ENCODE measurements around the gene PDE4D. TPM values are rescaled to one million over a fixed set of nuclear protein-coding genes. Genes with fewer than 3 reads are reported as not detected.
A peak's percentile ranks its signal among the peaks of the same experiment; 100 is the strongest.
"Not testable (repeated sequence)": the region's sequence is repeated elsewhere in the genome, so short reads cannot be mapped to it uniquely, and the experiment has no call there.

Gene PDE4D
- polyA plus RNA-seq, 1 donor (not counting 4 experiments of a cell fraction or from before 2014, with no cell fraction given), result 3.6 TPM

GRCh38 chr5:59764361-59764760, 129.2 kb downstream of the PDE4D start:
- Histone ChIP-seq H3K79me2 (ENCODE audit: control insufficient read depth, insufficient read depth, low read length) (peaks cover 26% of the 10 kb centered on the region), H3K4me2 (ENCODE audit: control insufficient read depth, extremely low read depth, insufficient read depth, low read depth, low read length) (no peak overlapping the region), H3K36me3 (ENCODE audit: control insufficient read depth in 2 of 2, extremely low read depth in 1 of 2, insufficient read depth in 2 of 2, low read length in 2 of 2) (no peaks in the 10 kb centered on the region), H3K9me1 (ENCODE audit: control insufficient read depth, extremely low read depth, insufficient read depth, low read length) (no peaks in the 10 kb centered on the region), H3K27ac (ENCODE audit: control insufficient read depth, insufficient read depth, low read length) (no peak overlapping the region), H3K4me3 (ENCODE audit: control insufficient read depth in 2 of 3, extremely low read depth in 1 of 3, insufficient read depth in 2 of 3, low read depth in 1 of 3, low read length in 3 of 3) (no peak overlapping the region), H3K9ac (ENCODE audit: control insufficient read depth, extremely low read depth, insufficient read depth, low read length) (no peak overlapping the region), H3K4me1 (ENCODE audit: control insufficient read depth, extremely low read depth, insufficient read depth, low read length) (peaks cover 45% of the 10 kb centered on the region), H4K20me1 (ENCODE audit: control insufficient read depth, extremely low read depth, insufficient read depth, low read length) (no peaks in the 10 kb centered on the region), H2AFZ (ENCODE audit: control insufficient read depth, low read length) (no peak overlapping the region), H3K9me3 (ENCODE audit: control insufficient read depth, low read depth, low read length) (no peaks in the 10 kb centered on the region), H3K27me3 (ENCODE audit: control insufficient read depth, extremely low read depth, insufficient read depth, low read length) (no peaks in the 10 kb centered on the region)
- no peak for FAIRE-seq
- dilution Hi-C loops (cut with MboI; ENCODE audit: extremely low pct_ligation_motif_present, low sequenced_read_pairs), result no loop called here
- TF ChIP-seq CTCF (optimal IDR thresholded peaks at IDR 0.05 in 1 of 3, IDR thresholded peaks at IDR 0.05 in 1 of 3, conservative IDR thresholded peaks at IDR 0.05 in 1 of 3; ENCODE audit: extremely low read depth in 1 of 3, insufficient read depth in 2 of 3, low read length in 3 of 3), result no peak
- no peak for TF ChIP-seq EZH2 (IDR thresholded peaks at IDR 0.05; ENCODE audit: low read length)
- DNase-seq (ENCODE audit: low read depth, low spot score), result no peak

GRCh38 chr5:59763541-59763940, 130.0 kb downstream of the PDE4D start:
- no peak overlapping the region for H3K9ac ChIP-seq (ENCODE audit: control insufficient read depth, extremely low read depth, insufficient read depth, low read length)
- FAIRE-seq, result peak; percentile 34
- TF ChIP-seq CTCF (optimal IDR thresholded peaks at IDR 0.05 in 1 of 3, IDR thresholded peaks at IDR 0.05 in 1 of 3, conservative IDR thresholded peaks at IDR 0.05 in 1 of 3; ENCODE audit: extremely low read depth in 1 of 3, insufficient read depth in 2 of 3, low read length in 3 of 3) (no peak), EZH2 (IDR thresholded peaks at IDR 0.05; ENCODE audit: low read length) (no peak)
- H3K4me1 ChIP-seq (ENCODE audit: control insufficient read depth, extremely low read depth, insufficient read depth, low read length), result peaks cover 52% of the 10 kb centered on the region
- H3K9me3 ChIP-seq (ENCODE audit: control insufficient read depth, low read depth, low read length), result no peaks in the 10 kb centered on the region
- dilution Hi-C loops (cut with MboI; ENCODE audit: extremely low pct_ligation_motif_present, low sequenced_read_pairs), result no loop called here
- peak overlapping the region; percentile 34 for H3K27ac ChIP-seq (ENCODE audit: control insufficient read depth, insufficient read depth, low read length)
- DNase-seq (ENCODE audit: low read depth, low spot score), result no peak
- no peaks in the 10 kb centered on the region for H3K27me3 ChIP-seq (ENCODE audit: control insufficient read depth, extremely low read depth, insufficient read depth, low read length)
- no peak overlapping the region for H3K4me3 ChIP-seq (ENCODE audit: control insufficient read depth in 2 of 3, extremely low read depth in 1 of 3, insufficient read depth in 2 of 3, low read depth in 1 of 3, low read length in 3 of 3)
- H2AFZ ChIP-seq (ENCODE audit: control insufficient read depth, low read length), result no peak overlapping the region
- peaks cover 26% of the 10 kb centered on the region for H3K79me2 ChIP-seq (ENCODE audit: control insufficient read depth, insufficient read depth, low read length)
- H3K9me1 ChIP-seq (ENCODE audit: control insufficient read depth, extremely low read depth, insufficient read depth, low read length), result no peaks in the 10 kb centered on the region
- no peaks in the 10 kb centered on the region for H4K20me1 ChIP-seq (ENCODE audit: control insufficient read depth, extremely low read depth, insufficient read depth, low read length)
- no peak overlapping the region for H3K4me2 ChIP-seq (ENCODE audit: control insufficient read depth, extremely low read depth, insufficient read depth, low read depth, low read length)
- no peaks in the 10 kb centered on the region for H3K36me3 ChIP-seq (ENCODE audit: control insufficient read depth in 2 of 2, extremely low read depth in 1 of 2, insufficient read depth in 2 of 2, low read length in 2 of 2)

GRCh38 chr5:59762232-59762631, 131.3 kb downstream of the PDE4D start:
- H3K27me3 ChIP-seq (ENCODE audit: control insufficient read depth, extremely low read depth, insufficient read depth, low read length); H3K9me3 ChIP-seq (ENCODE audit: control insufficient read depth, low read depth, low read length); H4K20me1 ChIP-seq (ENCODE audit: control insufficient read depth, extremely low read depth, insufficient read depth, low read length); H3K4me2 ChIP-seq (ENCODE audit: control insufficient read depth, extremely low read depth, insufficient read depth, low read depth, low read length); H2AFZ ChIP-seq (ENCODE audit: control insufficient read depth, low read length); dilution Hi-C loops (cut with MboI; ENCODE audit: extremely low pct_ligation_motif_present, low sequenced_read_pairs); H3K9me1 ChIP-seq (ENCODE audit: control insufficient read depth, extremely low read depth, insufficient read depth, low read length); DNase-seq (ENCODE audit: low read depth, low spot score); H3K4me3 ChIP-seq (ENCODE audit: control insufficient read depth in 2 of 3, extremely low read depth in 1 of 3, insufficient read depth in 2 of 3, low read depth in 1 of 3, low read length in 3 of 3); H3K36me3 ChIP-seq (ENCODE audit: control insufficient read depth in 2 of 2, extremely low read depth in 1 of 2, insufficient read depth in 2 of 2, low read length in 2 of 2); FAIRE-seq; H3K9ac ChIP-seq (ENCODE audit: control insufficient read depth, extremely low read depth, insufficient read depth, low read length); H3K27ac ChIP-seq (ENCODE audit: control insufficient read depth, insufficient read depth, low read length): not testable (repeated sequence)
- Histone ChIP-seq H3K4me1 (ENCODE audit: control insufficient read depth, extremely low read depth, insufficient read depth, low read length) (peaks cover 60% of the 10 kb centered on the region), H3K79me2 (ENCODE audit: control insufficient read depth, insufficient read depth, low read length) (peaks cover 28% of the 10 kb centered on the region)
